HG03565 (cell line): ENCODE data around the gene ZNF791.
"Not testable (repeated sequence)": the region's sequence is repeated elsewhere in the genome, so short reads cannot be mapped to it uniquely, and the experiment has no call there.

Source experiments
- ATAC-seq: cut with Tn5 transposase; IDR thresholded peaks from one replicate; pipeline ENCODE4 v1.9.1; 2021; ENCODE audit warnings: mild to moderate bottlenecking, moderate library complexity; ENCODE audit not compliant: unreplicated experiment

ZNF791 gene

GRCh38 chr19:12628040-12629022, 17.6 kb downstream of the ZNF791 start:
- no peak for ATAC-seq

GRCh38 chr19:12629215-12629614, 18.5 kb downstream of the ZNF791 start:
- no peak for ATAC-seq

- ATAC-seq = no peak
Observed at GRCh38 chr19:12636631-12637030, 25.9 kb downstream of the ZNF791 start.

- ATAC-seq = no peak
Observed at GRCh38 chr19:12638611-12639182, 28.0 kb downstream of the ZNF791 start.

GRCh38 chr19:12639901-12640613, 29.3 kb downstream of the ZNF791 start:
- no peak for ATAC-seq

- ATAC-seq = no peak
Observed at GRCh38 chr19:12641456-12641855, 30.7 kb downstream of the ZNF791 start.

- no peak for ATAC-seq
Observed at GRCh38 chr19:12642506-12642905, 31.8 kb downstream of the ZNF791 start.

GRCh38 chr19:12643716-12644115, 33.0 kb downstream of the ZNF791 start:
- ATAC-seq = not testable (repeated sequence)

GRCh38 chr19:12646551-12646950, 35.8 kb downstream of the ZNF791 start:
- no peak for ATAC-seq

- ATAC-seq = no peak
Observed at GRCh38 chr19:12647047-12647446, 36.3 kb downstream of the ZNF791 start.

- no peak for ATAC-seq
Observed at GRCh38 chr19:12647490-12648071, 36.9 kb downstream of the ZNF791 start.

GRCh38 chr19:12648088-12648487, 37.4 kb downstream of the ZNF791 start:
- no peak for ATAC-seq

GRCh38 chr19:12649941-12650340, 39.2 kb downstream of the ZNF791 start:
- no peak for ATAC-seq

GRCh38 chr19:12652219-12652618, 41.5 kb downstream of the ZNF791 start:
- no peak for ATAC-seq

GRCh38 chr19:12655546-12655945, 44.8 kb downstream of the ZNF791 start:
- no peak for ATAC-seq

GRCh38 chr19:12656899-12657571, 46.3 kb downstream of the ZNF791 start:
- no peak for ATAC-seq

- no peak for ATAC-seq
Observed at GRCh38 chr19:12657966-12658365, 47.2 kb downstream of the ZNF791 start.

- ATAC-seq = no peak
Observed at GRCh38 chr19:12660980-12661379, 50.3 kb downstream of the ZNF791 start.

- no peak for ATAC-seq
Observed at GRCh38 chr19:12664406-12665280, 53.9 kb downstream of the ZNF791 start.

- no peak for ATAC-seq
Observed at GRCh38 chr19:12665281-12665573, 54.5 kb downstream of the ZNF791 start.
